Natural killer cell (primary cell): ENCODE results near the gene MAD1L1. TPM values are rescaled to one million over a fixed set of nuclear protein-coding genes. Genes with fewer than 3 reads are reported as not detected.
A peak's percentile ranks its signal among the peaks of the same experiment; 100 is the strongest.

Experiments
- ATAC-seq, 3 donors: fragments of 150-1000 bp in 2 of 3; fragments of 200-7000 bp in 1 of 3; cut with Tn5 transposase; 1 replicate in 1 of 3; 2 replicates in 2 of 3; pipeline ENCODE4 v1.10.0; 2021; ENCODE audit warnings: mild to moderate bottlenecking in 2 of 3, moderate library complexity in 2 of 3
- DNase-seq, 2 donors: peaks; one replicate each; pipeline versions ENCODE4 v3.0.0 to v3.0.0-alpha.2; 2013 to 2021; ENCODE audit warnings: mixed read lengths in 1 of 2
- H3K27ac ChIP-seq: one replicate; pipeline ENCODE4 v1.5.1; 2013; ENCODE audit warnings: mild to moderate bottlenecking, low read length
- H3K27me3 ChIP-seq: one replicate; pipeline ENCODE4 v1.6.1; 2013; ENCODE audit warnings: low read length; ENCODE audit not compliant: control insufficient read depth, insufficient read depth
- H3K36me3 ChIP-seq: one replicate; pipeline ENCODE4 v1.6.1; 2013; ENCODE audit warnings: low read length; ENCODE audit not compliant: control insufficient read depth, insufficient read depth
- H3K4me1 ChIP-seq: one replicate; pipeline ENCODE4 v1.6.1; 2013; ENCODE audit warnings: low read length; ENCODE audit not compliant: control insufficient read depth, insufficient read depth
- H3K4me3 ChIP-seq: one replicate; pipeline ENCODE4 v1.5.1; 2013; ENCODE audit warnings: low read length
- H3K9me3 ChIP-seq: one replicate; pipeline ENCODE4 v1.6.1; 2013; ENCODE audit warnings: low read length; ENCODE audit not compliant: control insufficient read depth, insufficient read depth
- H3K27ac Mint-ChIP-seq, 2 donors: one replicate each; pipeline ENCODE4 v1.8.0; 2022; ENCODE audit warnings: mild to moderate bottlenecking in 2 of 2, mixed read lengths in 2 of 2, moderate library complexity in 1 of 2
- H3K27me3 Mint-ChIP-seq, 2 donors: one replicate each; pipeline ENCODE4 v1.8.0; 2022; ENCODE audit warnings: low read depth in 2 of 2, mixed read lengths in 2 of 2
- H3K36me3 Mint-ChIP-seq: one replicate; pipeline ENCODE4 v1.8.0; 2022; ENCODE audit warnings: mixed read lengths
- H3K4me1 Mint-ChIP-seq, 2 donors: one replicate each; pipeline ENCODE4 v1.8.0; 2022; ENCODE audit warnings: mixed read lengths in 2 of 2
- H3K4me3 Mint-ChIP-seq: one replicate; pipeline ENCODE4 v1.8.0; 2022; ENCODE audit warnings: mild to moderate bottlenecking, moderate library complexity, mixed read lengths
- H3K9me3 Mint-ChIP-seq, 2 donors: one replicate each; pipeline ENCODE4 v1.8.0; 2022; ENCODE audit warnings: mixed read lengths in 2 of 2
- WGBS: methylation state at CpG from one replicate; pipeline ENCODE4 v1.1.7; 2013; ENCODE audit warnings: missing lambda C conversion rate; ENCODE audit not compliant: insufficient coverage; 5-methylcytosine and 5-hydroxymethylcytosine counted together
- intact Hi-C: fragments of 100-400 bp; cut with micrococcal nuclease; formaldehyde crosslinking; loops from one replicate; pipeline ENCODE4 v1.14.2; 2022
- total RNA-seq, 4 donors: library from RNA; stranded (reverse); fragments of 120-200 nt in 1 of 4; gene quantifications; one replicate each; pipeline versions ENCODE4 v1.2.3 to v1.2.4, GENCODE V29; 2013 to 2022
- TF ChIP-seq, protein P1 (sequence below): fragments of 200-600 bp; IDR thresholded peaks from one replicate; pipeline ENCODE4 v1.8.0; 2022; ENCODE audit warnings: antibody characterized with exemption

MAD1L1 gene
- total RNA-seq, 3 donors from 2014 or later (not counting 1 experiment from before 2014, with no cell fraction given) = 53.6 to 81.2 (median 77.4) TPM

GRCh38 chr7:2045559-2046405 lies 187.0 kb downstream of the MAD1L1 start:
- Mint-ChIP-seq H3K4me3 (no peak overlapping the region), H3K9me3 (no peaks in the 10 kb centered on the region), H3K36me3 (no peaks in the 10 kb centered on the region), H3K27me3 (peaks cover 15 to 28% of the 10 kb centered on the region in 2 donors), H3K4me1 (peaks cover 65 to 67% of the 10 kb centered on the region in 2 donors), H3K27ac (no peak overlapping the region)
- H3K4me1 ChIP-seq = peaks cover 59% of the 10 kb centered on the region
- peaks cover 6% of the 10 kb centered on the region for H3K9me3 ChIP-seq
- ATAC-seq (no peak), DNase-seq (no peak)
- TF ChIP-seq, protein P1, sequence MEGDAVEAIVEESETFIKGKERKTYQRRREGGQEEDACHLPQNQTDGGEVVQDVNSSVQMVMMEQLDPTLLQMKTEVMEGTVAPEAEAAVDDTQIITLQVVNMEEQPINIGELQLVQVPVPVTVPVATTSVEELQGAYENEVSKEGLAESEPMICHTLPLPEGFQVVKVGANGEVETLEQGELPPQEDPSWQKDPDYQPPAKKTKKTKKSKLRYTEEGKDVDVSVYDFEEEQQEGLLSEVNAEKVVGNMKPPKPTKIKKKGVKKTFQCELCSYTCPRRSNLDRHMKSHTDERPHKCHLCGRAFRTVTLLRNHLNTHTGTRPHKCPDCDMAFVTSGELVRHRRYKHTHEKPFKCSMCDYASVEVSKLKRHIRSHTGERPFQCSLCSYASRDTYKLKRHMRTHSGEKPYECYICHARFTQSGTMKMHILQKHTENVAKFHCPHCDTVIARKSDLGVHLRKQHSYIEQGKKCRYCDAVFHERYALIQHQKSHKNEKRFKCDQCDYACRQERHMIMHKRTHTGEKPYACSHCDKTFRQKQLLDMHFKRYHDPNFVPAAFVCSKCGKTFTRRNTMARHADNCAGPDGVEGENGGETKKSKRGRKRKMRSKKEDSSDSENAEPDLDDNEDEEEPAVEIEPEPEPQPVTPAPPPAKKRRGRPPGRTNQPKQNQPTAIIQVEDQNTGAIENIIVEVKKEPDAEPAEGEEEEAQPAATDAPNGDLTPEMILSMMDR = no peak
- no peak overlapping the region for H3K4me3 ChIP-seq
- 93% methylated on average over 24 of the region's 25 CpGs for WGBS
- no peak overlapping the region for H3K27ac ChIP-seq
- intact Hi-C loops = no loop called here
- H3K36me3 ChIP-seq = no peaks in the 10 kb centered on the region
- H3K27me3 ChIP-seq = no peaks in the 10 kb centered on the region

DNA sequence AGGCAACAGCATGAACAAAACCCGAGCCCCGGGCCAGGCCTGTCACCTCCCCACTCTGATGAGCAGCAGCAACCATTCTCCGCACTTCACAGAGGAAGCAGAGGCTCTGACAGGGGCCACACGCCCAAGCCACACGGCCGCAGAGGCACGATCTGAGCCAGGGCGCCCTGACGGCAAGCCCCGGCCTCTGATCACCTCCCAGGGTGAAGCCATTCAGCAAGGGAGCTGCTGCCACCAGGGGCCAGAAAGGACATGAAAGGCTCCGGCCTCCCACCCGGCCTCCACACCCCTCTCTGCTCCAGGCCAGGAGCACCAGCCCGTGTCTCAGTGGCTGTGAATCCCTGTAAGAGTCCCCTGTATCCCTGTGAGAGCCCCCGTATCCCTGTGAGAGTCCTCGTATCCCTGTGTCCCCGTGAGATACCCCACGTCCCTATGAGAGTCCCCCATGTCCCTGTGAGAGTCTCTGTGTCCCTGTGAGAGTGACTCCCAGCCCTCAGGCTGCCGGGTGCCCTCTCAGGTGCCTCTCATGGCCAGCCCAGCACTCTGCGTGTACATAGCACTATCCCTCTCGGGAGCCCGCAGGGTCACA lies 187.8 kb downstream of the MAD1L1 start:
- no peak for DNase-seq
- Mint-ChIP-seq H3K36me3 (no peaks in the 10 kb centered on the region), H3K27me3 (peaks cover 22 to 34% of the 10 kb centered on the region in 2 donors), H3K4me3 (peak overlapping the region; percentile 66), H3K27ac (peak overlapping the region in 1 of 2 donors; percentile 35), H3K9me3 (no peaks in the 10 kb centered on the region), H3K4me1 (peaks cover 65 to 67% of the 10 kb centered on the region in 2 donors)
- intact Hi-C loops = no loop called here
- Histone ChIP-seq H3K4me3 (no peak overlapping the region), H3K27ac (no peak overlapping the region), H3K27me3 (peaks cover 3% of the 10 kb centered on the region), H3K4me1 (peaks cover 55% of the 10 kb centered on the region), H3K36me3 (no peaks in the 10 kb centered on the region), H3K9me3 (no peaks in the 10 kb centered on the region)
- TF ChIP-seq, protein P1 = no peak
- 92% methylated on average over 21 of the region's 21 CpGs for WGBS
- ATAC-seq = peak; percentile 53 to 78 (median 62)

DNA sequence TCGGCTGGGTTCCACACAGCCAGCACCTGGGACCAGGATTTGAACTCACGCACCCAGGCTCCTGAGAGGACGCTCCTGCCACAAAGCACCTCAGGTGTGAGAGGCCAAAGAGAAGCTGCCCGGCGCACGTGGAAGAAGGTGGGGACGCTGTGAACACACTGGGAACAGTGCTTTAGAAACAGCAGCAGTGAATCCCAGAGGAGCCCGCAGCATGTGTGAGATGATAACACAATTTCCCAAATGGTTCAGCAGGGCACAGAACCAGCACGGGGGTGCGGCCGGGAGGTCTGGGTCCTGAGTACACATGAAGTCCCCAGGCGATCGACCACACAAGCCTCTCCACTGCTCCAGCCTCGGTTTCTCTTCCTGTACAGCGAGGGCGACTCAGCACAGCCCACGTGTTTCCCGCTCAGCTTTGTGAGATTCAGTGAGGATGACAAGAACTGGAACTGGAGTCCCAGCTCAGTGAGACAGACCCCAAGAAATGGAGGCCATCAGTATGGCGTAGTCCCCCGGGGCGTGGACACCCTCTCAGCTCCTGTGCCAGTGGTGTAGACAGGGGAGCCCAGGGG lies 188.3 kb downstream of the MAD1L1 start:
- Mint-ChIP-seq H3K4me3 (peak overlapping the region; percentile 66), H3K4me1 (peaks cover 65 to 69% of the 10 kb centered on the region in 2 donors), H3K36me3 (no peaks in the 10 kb centered on the region), H3K27ac (peak overlapping the region in 1 of 2 donors; percentile 35), H3K9me3 (no peaks in the 10 kb centered on the region), H3K27me3 (peaks cover 28 to 39% of the 10 kb centered on the region in 2 donors)
- peaks cover 3% of the 10 kb centered on the region for H3K27me3 ChIP-seq
- H3K4me3 ChIP-seq = no peak overlapping the region
- intact Hi-C loops = no loop called here
- 92% methylated on average over 21 of the region's 21 CpGs for WGBS
- no peak overlapping the region for H3K27ac ChIP-seq
- no peak for ATAC-seq
- TF ChIP-seq, protein P1 = no peak
- H3K4me1 ChIP-seq = peaks cover 49% of the 10 kb centered on the region
- DNase-seq = no peak
- no peaks in the 10 kb centered on the region for H3K36me3 ChIP-seq
- H3K9me3 ChIP-seq = no peaks in the 10 kb centered on the region
